Measurements from ENCODE around the gene NEDD4. TPM values are rescaled to one million over a fixed set of nuclear protein-coding genes. Genes with fewer than 3 reads are reported as not detected.

The NEDD4 gene
- polyA plus RNA-seq, 1 experiment: 13.3 TPM

DNA sequence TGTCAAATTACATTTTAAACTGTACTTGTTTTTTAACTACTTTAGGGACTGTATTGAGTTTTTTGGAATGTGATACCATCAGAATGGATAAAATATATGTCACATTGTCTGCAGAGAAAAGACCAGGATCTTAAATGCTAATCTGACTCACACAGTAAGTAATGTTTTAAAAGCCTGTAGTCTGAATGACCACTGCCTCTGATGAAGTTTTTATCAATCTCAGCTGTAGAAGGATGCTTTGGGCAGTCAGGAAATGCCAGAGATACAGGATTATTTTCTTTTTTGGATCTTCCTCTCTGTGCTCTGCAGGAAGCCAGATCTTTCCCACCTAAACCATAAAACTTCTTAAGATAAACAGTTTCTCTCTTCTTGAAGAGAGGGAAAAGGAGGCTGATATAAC, 177.4 kb downstream of the NEDD4 start:
- Histone ChIP-seq H3K36me3 (ENCODE audit: control insufficient read depth, insufficient read depth, low read length) (no peaks in the 10 kb centered on the region), H3K4me3 (ENCODE audit: low read depth, low read length) (no peak overlapping the region), H3K27me3 (ENCODE audit: control insufficient read depth, insufficient read depth, low read length) (no peaks in the 10 kb centered on the region)
- ChIA-PET CTCF (interaction anchor here (0.8 to 1.2 kb wide), 5 partner anchors 9 to 41 kb away, joined by 3 to 4 read pairs (median 3); no protein-coding TSS in a partner anchor), POLR2A (no interaction called here)
- TF ChIP-seq, protein P1, sequence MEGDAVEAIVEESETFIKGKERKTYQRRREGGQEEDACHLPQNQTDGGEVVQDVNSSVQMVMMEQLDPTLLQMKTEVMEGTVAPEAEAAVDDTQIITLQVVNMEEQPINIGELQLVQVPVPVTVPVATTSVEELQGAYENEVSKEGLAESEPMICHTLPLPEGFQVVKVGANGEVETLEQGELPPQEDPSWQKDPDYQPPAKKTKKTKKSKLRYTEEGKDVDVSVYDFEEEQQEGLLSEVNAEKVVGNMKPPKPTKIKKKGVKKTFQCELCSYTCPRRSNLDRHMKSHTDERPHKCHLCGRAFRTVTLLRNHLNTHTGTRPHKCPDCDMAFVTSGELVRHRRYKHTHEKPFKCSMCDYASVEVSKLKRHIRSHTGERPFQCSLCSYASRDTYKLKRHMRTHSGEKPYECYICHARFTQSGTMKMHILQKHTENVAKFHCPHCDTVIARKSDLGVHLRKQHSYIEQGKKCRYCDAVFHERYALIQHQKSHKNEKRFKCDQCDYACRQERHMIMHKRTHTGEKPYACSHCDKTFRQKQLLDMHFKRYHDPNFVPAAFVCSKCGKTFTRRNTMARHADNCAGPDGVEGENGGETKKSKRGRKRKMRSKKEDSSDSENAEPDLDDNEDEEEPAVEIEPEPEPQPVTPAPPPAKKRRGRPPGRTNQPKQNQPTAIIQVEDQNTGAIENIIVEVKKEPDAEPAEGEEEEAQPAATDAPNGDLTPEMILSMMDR (IDR thresholded peaks at IDR 0.05; ENCODE audit: insufficient read depth, low read depth, low read length): no peak
- DNase-seq (ENCODE audit: low read depth): peak; percentile 11

DNA sequence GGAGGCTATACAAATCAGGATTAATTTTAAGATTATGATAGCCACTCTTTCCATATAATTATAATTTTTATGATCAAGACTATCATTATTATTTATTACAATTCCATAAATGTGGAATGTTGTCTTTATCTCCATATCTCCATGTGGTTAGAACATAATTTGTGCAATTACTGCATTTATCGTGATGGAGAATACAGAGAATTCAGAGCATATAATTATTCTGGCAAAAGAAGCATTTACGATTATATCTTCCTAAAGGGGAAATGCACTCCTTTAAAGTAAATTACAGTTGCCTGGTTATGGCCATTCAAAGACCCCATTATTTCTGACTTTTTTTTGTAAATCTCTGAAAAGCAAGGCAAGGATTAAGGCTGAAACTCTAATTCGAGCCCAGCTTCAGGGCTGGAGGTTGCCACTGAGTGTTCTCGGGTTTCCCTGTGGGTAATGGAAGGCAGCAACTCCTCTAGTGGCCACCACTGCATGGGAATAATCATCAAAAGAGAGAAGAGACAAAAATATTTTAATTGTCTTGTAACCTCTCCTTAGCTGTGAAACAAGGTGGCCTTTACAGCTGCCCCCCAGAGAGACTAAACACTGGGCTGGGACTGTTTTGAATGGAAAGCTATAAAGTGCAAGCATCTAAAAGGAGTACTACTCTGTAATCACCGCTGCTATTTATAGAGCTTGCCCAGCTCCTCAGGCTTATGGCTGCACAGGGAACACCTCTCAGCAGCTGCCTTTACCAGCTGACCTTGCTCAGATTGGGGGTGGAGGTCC, 190.6 kb downstream of the NEDD4 start:
- no peak for DNase-seq (ENCODE audit: low read depth)
- no peaks in the 10 kb centered on the region for H3K36me3 ChIP-seq (ENCODE audit: control insufficient read depth, insufficient read depth, low read length)
- ChIA-PET CTCF (interaction anchor here (0.8 to 8.3 kb wide), 7 partner anchors 9 to 277 kb away, joined by 3 to 77 read pairs (median 3); no protein-coding TSS in a partner anchor), POLR2A (no interaction called here)
- no peaks in the 10 kb centered on the region for H3K27me3 ChIP-seq (ENCODE audit: control insufficient read depth, insufficient read depth, low read length)
- TF ChIP-seq, protein P1 (IDR thresholded peaks at IDR 0.05; ENCODE audit: insufficient read depth, low read depth, low read length): no peak
- H3K4me3 ChIP-seq (ENCODE audit: low read depth, low read length): no peak overlapping the region

DNA sequence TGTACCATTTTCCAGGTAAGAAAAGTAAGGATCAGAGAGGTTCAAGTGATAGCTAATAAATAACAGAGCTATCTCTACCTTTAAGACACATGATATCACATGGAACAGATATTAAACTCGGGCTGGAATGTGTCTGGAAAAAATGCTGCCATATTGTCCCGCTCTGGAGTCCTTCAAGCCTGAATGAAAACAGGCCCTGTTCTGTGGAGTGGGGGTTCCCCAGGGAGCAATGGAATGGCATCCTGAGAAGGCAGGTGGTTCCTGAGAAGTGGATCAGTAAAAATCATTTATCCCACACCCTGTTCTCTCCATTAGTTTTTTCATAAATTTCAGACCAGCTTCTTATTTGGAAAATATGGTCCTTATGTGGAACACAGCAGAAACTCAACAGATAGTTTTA, 193.2 kb downstream of the NEDD4 start:
- ChIA-PET CTCF (interaction anchor here (0.5 to 8.3 kb wide), 15 partner anchors 9 to 274 kb away, joined by 3 to 77 read pairs (median 4); no protein-coding TSS in a partner anchor), POLR2A (no interaction called here)
- TF ChIP-seq, protein P1 (IDR thresholded peaks at IDR 0.05; ENCODE audit: insufficient read depth, low read depth, low read length): no peak
- Histone ChIP-seq H3K4me3 (ENCODE audit: low read depth, low read length) (no peak overlapping the region), H3K27me3 (ENCODE audit: control insufficient read depth, insufficient read depth, low read length) (no peaks in the 10 kb centered on the region), H3K36me3 (ENCODE audit: control insufficient read depth, insufficient read depth, low read length) (no peaks in the 10 kb centered on the region)
- no peak for DNase-seq (ENCODE audit: low read depth)

DNA sequence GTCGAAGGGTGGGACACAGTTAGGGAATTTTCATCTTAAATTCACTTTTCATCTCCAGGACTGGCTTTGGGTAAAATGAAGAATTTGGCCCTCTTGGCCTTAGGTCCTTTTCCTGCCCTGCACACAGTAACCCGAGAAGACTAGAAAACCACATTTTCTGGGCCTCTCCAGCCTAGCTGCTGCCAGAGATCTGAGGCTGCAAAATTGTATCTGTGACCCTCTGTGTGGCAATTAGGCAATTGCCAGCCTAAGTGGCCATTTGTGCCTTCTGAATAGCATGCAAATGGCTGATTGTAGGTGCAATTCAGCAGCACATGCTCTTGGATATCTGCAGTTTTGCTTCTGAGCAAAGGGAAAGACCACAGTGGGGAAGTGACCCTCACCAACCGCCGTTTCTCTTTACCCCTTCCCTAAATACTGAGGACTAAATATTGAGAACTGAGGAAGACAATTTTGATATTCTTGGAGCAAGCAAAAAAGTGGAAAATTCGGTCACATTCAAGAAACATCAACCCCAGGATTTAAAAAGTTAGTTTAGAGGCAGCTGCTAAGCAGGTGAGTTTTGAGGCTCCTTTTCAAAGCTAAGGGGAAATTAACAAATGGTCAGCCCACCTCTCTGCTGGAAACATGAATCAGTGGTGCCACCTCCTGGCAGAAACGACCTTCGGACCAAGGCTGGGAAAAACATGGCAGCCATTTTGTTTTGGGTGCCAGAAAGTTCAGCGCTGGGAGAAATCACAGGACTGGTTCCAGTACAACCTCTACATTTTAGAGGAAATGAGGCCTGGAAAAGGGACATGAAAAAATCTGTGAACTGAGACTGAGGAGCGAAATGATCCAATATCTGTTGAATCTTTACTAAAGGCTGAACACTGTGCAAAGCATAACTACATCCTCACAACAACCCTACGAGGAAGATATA, 193.9 kb downstream of the NEDD4 start:
- no peaks in the 10 kb centered on the region for H3K36me3 ChIP-seq (ENCODE audit: control insufficient read depth, insufficient read depth, low read length)
- DNase-seq (ENCODE audit: low read depth): no peak

More for the DNA sequence above, 193.9 kb downstream of the NEDD4 start:
- CTCF ChIA-PET: interaction anchor here (0.5 to 8.3 kb wide), 21 partner anchors 9 to 274 kb away, joined by 3 to 77 read pairs (median 4); no protein-coding TSS in a partner anchor
- Histone ChIP-seq H3K4me3 (ENCODE audit: low read depth, low read length) (no peak overlapping the region), H3K27me3 (ENCODE audit: control insufficient read depth, insufficient read depth, low read length) (no peaks in the 10 kb centered on the region)
- TF ChIP-seq, protein P1 (IDR thresholded peaks at IDR 0.05; ENCODE audit: insufficient read depth, low read depth, low read length): peak; percentile 66
- POLR2A ChIA-PET: interaction anchor here (0.5 kb wide), 1 partner anchor 164 kb away, joined by 3 read pairs; no protein-coding TSS in a partner anchor
